HCT116 (cell line): ENCODE data around the gene ARHGAP23. TPM values are rescaled to one million over a fixed set of nuclear protein-coding genes. Genes with fewer than 3 reads are reported as not detected.

Source experiments
- ATAC-seq: fragments of 200-7000 bp; cut with Tn5 transposase; 2 replicates; pipeline ENCODE4 v1.9.1; 2020; ENCODE audit warnings: mild to moderate bottlenecking, moderate library complexity
- BruUV-seq: library from RNA; stranded (reverse); fragments of 400-500 nt; replicated peaks from 2 replicates; lab custom pipeline; 2021; lab: Mats Ljungman, UMichigan
- CTCF ChIA-PET: fragments of 300-600 bp; sonication (Branson Sonifier 250); formaldehyde crosslinking; loops from one replicate; lab custom pipeline; 2021; ENCODE audit warnings: antibody characterized with exemption; lab: Charles Lee
- POLR2A ChIA-PET: fragments of 300-600, 350-600 bp; sonication (Branson Sonifier 250); formaldehyde crosslinking; loops from one replicate; lab custom pipeline; 2021; ENCODE audit warnings: antibody characterized with exemption; lab: Charles Lee
- RAD21 ChIA-PET, 2 experiments: fragments of 300-600 bp; sonication (Branson Sonifier 250); formaldehyde crosslinking; loops; one replicate each; lab custom pipeline; 2023; ENCODE audit warnings: low total read pairs in 2 of 2; ENCODE audit not compliant: uncharacterized antibody in 2 of 2, unreplicated experiment in 2 of 2, low non-redundant PET in 1 of 2; lab: Charles Lee
- DNase-seq: peaks from one replicate; pipeline ENCODE4 v3.0.0-alpha.2; 2010; ENCODE audit warnings: low read depth, low spot score
- H2AFZ ChIP-seq: fragments of 200-600 bp; shearing (Covaris generic), sonication (generic); 2 replicates; pipeline ENCODE4 v1.6.1; 2017; ENCODE audit warnings: low read depth, mixed run types, mixed read lengths, antibody characterized with exemption, low read length; ENCODE audit not compliant: poor library complexity, severe bottlenecking
- H3K27ac ChIP-seq: 2 replicates; pipeline ENCODE4 v1.5.1; 2012; ENCODE audit warnings: low read depth, low read length
- H3K27me3 ChIP-seq: fragments of 200-600 bp; sonication (generic); 2 replicates; pipeline ENCODE4 v1.6.1; 2016; ENCODE audit warnings: mixed run types, low read length, mixed read lengths; ENCODE audit not compliant: insufficient read depth
- H3K36me3 ChIP-seq, 2 experiments: fragments of 200-500 bp in 1 of 2; fragments of 200-600 bp in 1 of 2; sonication (Bioruptor generic) in 1 of 2; sonication (generic) in 1 of 2; 2 replicates each; pipeline versions ENCODE4 v1.5.1 to v1.6.1; 2014 to 2016; ENCODE audit warnings: low read length in 2 of 2, inconsistent platforms in 1 of 2, mixed read lengths in 1 of 2, mixed run types in 1 of 2; ENCODE audit not compliant: insufficient read depth in 2 of 2, control insufficient read depth in 1 of 2
- H3K4me1 ChIP-seq, 2 experiments: fragments of 200-600 bp in 1 of 2; sonication (generic) in 1 of 2; 2 replicates each; pipeline versions ENCODE4 v1.5.1 to v1.6.1; 2012 to 2017; ENCODE audit warnings: low read length in 2 of 2, inconsistent platforms in 1 of 2, mild to moderate bottlenecking in 1 of 2, mixed read lengths in 1 of 2, mixed run types in 1 of 2, moderate library complexity in 1 of 2; ENCODE audit not compliant: insufficient read depth in 2 of 2, control insufficient read depth in 1 of 2
- H3K4me2 ChIP-seq: fragments of 200-600 bp; sonication (generic); 2 replicates; pipeline ENCODE4 v1.6.1; 2017; ENCODE audit warnings: mixed run types, low read length, mixed read lengths
- H3K4me3 ChIP-seq, 2 experiments: fragments of 200-600 bp in 1 of 2; sonication (generic) in 1 of 2; replicated peaks in 1 of 2; 2 replicates each; pipeline ENCODE4 v1.5.1; 2011 to 2016; ENCODE audit warnings: low read length in 2 of 2, control low read depth in 1 of 2, low read depth in 1 of 2, mild to moderate bottlenecking in 1 of 2, mixed read lengths in 1 of 2, mixed run types in 1 of 2
- H3K79me2 ChIP-seq: fragments of 200-600 bp; sonication (generic); 2 replicates; pipeline ENCODE4 v1.6.1; 2017; ENCODE audit warnings: mild to moderate bottlenecking, mixed run types, low read length, moderate library complexity, mixed read lengths; ENCODE audit not compliant: insufficient read depth
- H3K9ac ChIP-seq: fragments of 200-600 bp; sonication (generic); 2 replicates; pipeline ENCODE4 v1.6.1; 2016; ENCODE audit warnings: low read length, mixed read lengths
- H3K9me2 ChIP-seq: fragments of 200-600 bp; sonication (generic), shearing (Covaris generic); 2 replicates; pipeline ENCODE4 v1.6.1; 2017; ENCODE audit warnings: mixed run types, mild to moderate bottlenecking, moderate library complexity; ENCODE audit not compliant: insufficient read depth
- H3K9me3 ChIP-seq, 2 experiments: fragments of 200-500 bp in 1 of 2; fragments of 200-600 bp in 1 of 2; sonication (Bioruptor generic) in 1 of 2; sonication (generic) in 1 of 2; 2 replicates each; pipeline ENCODE4 v1.6.1; 2014 to 2017; ENCODE audit warnings: low read length in 2 of 2, mixed read lengths in 2 of 2, inconsistent platforms in 1 of 2, low read depth in 1 of 2, mild to moderate bottlenecking in 1 of 2, mixed run types in 1 of 2, moderate library complexity in 1 of 2; ENCODE audit not compliant: control insufficient read depth in 1 of 2, insufficient read depth in 1 of 2
- H4K20me1 ChIP-seq: fragments of 200-600 bp; sonication (generic), shearing (Covaris generic); 2 replicates; pipeline ENCODE4 v1.6.1; 2017; ENCODE audit warnings: mixed run types, mild to moderate bottlenecking, moderate library complexity; ENCODE audit not compliant: insufficient read depth
- CBX3 ChIP-seq: IDR thresholded peaks from 2 replicates; pipeline ENCODE4 v1.6.1; 2012; ENCODE audit warnings: low read depth
- CTCF ChIP-seq, 3 experiments: fragments of 200-600 bp in 1 of 3; sonication (generic) in 1 of 3; IDR thresholded peaks in 2 of 3; conservative IDR thresholded peaks in 1 of 3; 2 replicates each; pipeline ENCODE4 v1.5.1; 2012 to 2017; ENCODE audit warnings: low read depth in 2 of 3, low read length in 2 of 3, antibody characterized with exemption in 1 of 3, borderline replicate concordance in 1 of 3, control low read depth in 1 of 3, mild to moderate bottlenecking in 1 of 3, mixed read lengths in 1 of 3, mixed run types in 1 of 3, moderate library complexity in 1 of 3; ENCODE audit not compliant: insufficient read depth in 1 of 3
- ELF1 ChIP-seq: IDR thresholded peaks from 2 replicates; pipeline ENCODE4 v1.6.1; 2012; ENCODE audit warnings: low read depth, borderline replicate concordance
- EZH2 ChIP-seq: fragments of 200-600 bp; sonication (generic); IDR thresholded peaks from 2 replicates; pipeline ENCODE4 v1.6.1; 2017; ENCODE audit warnings: antibody characterized with exemption, mixed run types
- EZH2phosphoT487 ChIP-seq: fragments of 200-600 bp; IDR thresholded peaks from 2 replicates; pipeline ENCODE4 v1.6.1; 2018; ENCODE audit warnings: antibody characterized with exemption, borderline replicate concordance
- FOSL1 ChIP-seq: IDR thresholded peaks from 2 replicates; pipeline ENCODE4 v1.6.1; 2012; ENCODE audit warnings: low read depth
- POLR2A ChIP-seq: IDR thresholded peaks from 2 replicates; pipeline ENCODE4 v1.7.0; 2011; ENCODE audit warnings: borderline replicate concordance; ENCODE audit not compliant: insufficient read depth, insufficient read length; ENCODE audit errors: extremely low read depth
- POLR2AphosphoS5 ChIP-seq: IDR thresholded peaks from 2 replicates; pipeline ENCODE4 v1.6.1; 2011; ENCODE audit warnings: mild to moderate bottlenecking, low read depth, low read length, moderate library complexity
- SIN3A ChIP-seq: IDR thresholded peaks from 2 replicates; pipeline ENCODE4 v1.6.1; 2012; ENCODE audit warnings: low read depth
- SP1 ChIP-seq: IDR thresholded peaks from 2 replicates; pipeline ENCODE4 v1.6.1; 2012; ENCODE audit warnings: low read depth
- SRF ChIP-seq: IDR thresholded peaks from 2 replicates; pipeline ENCODE4 v1.6.1; 2012; ENCODE audit warnings: low read depth
- TCF7L2 ChIP-seq: IDR thresholded peaks from 2 replicates; pipeline ENCODE4 v1.7.0; 2011; ENCODE audit warnings: borderline replicate concordance, inconsistent platforms; ENCODE audit not compliant: insufficient read depth, insufficient read length; ENCODE audit errors: extremely low read depth
- YY1 ChIP-seq: IDR thresholded peaks from 2 replicates; pipeline ENCODE4 v1.6.1; 2011; ENCODE audit warnings: low read length, low read depth, moderate library complexity, mild to moderate bottlenecking; ENCODE audit not compliant: insufficient replicate concordance; ENCODE audit errors: extremely low read depth
- ZNF274 ChIP-seq: fragments of 200-500 bp; sonication (Bioruptor generic); IDR thresholded peaks from 2 replicates; pipeline ENCODE4 v1.6.1; 2014; ENCODE audit warnings: mild to moderate bottlenecking, low read depth, low read length, inconsistent platforms
- intact Hi-C: fragments of 100-400 bp; cut with micrococcal nuclease; formaldehyde crosslinking; loops from 2 replicates; pipeline ENCODE4 v1.10.0; 2022
- total RNA-seq: library from RNA; stranded (reverse); gene quantifications from one replicate; pipeline ENCODE4 v1.2.1, GENCODE V29; 2021; ENCODE audit not compliant: unreplicated experiment
- TF ChIP-seq, protein P1 (sequence below): IDR thresholded peaks from 2 replicates; pipeline ENCODE4 v1.6.1; 2012; ENCODE audit warnings: low read depth
- TF ChIP-seq, protein P2 (sequence below): IDR thresholded peaks from 2 replicates; pipeline ENCODE4 v1.6.1; 2012

The ARHGAP23 gene
- total RNA-seq, 1 experiment from 2014 or later, result 41.0 TPM

GRCh38 chr17:38441429-38442061, 13.3 kb downstream of the ARHGAP23 start:
- no peaks in the 10 kb centered on the region for H4K20me1 ChIP-seq
- no peak overlapping the region for H2AFZ ChIP-seq
- H3K79me2 ChIP-seq, result no peaks in the 10 kb centered on the region
- ATAC-seq (no peak), DNase-seq (no peak)
- no peak overlapping the region for H3K4me3 ChIP-seq
- intact Hi-C loops, result no loop called here
- H3K9me2 ChIP-seq, result no peaks in the 10 kb centered on the region
- no peak for TF ChIP-seq TCF7L2
- no peak for TF ChIP-seq CBX3
- no peak for TF ChIP-seq FOSL1
- no peak for TF ChIP-seq ELF1
- no peak for TF ChIP-seq SRF
- TF ChIP-seq CTCF (IDR thresholded peaks at IDR 0.05 in 2 of 3, conservative IDR thresholded peaks at IDR 0.05 in 1 of 3; ENCODE audit: borderline replicate concordance in 1 of 3, insufficient read depth in 1 of 3, low read depth in 2 of 3, low read length in 2 of 3), result no peak
- no peak for TF ChIP-seq SIN3A
- TF ChIP-seq, protein P1, sequence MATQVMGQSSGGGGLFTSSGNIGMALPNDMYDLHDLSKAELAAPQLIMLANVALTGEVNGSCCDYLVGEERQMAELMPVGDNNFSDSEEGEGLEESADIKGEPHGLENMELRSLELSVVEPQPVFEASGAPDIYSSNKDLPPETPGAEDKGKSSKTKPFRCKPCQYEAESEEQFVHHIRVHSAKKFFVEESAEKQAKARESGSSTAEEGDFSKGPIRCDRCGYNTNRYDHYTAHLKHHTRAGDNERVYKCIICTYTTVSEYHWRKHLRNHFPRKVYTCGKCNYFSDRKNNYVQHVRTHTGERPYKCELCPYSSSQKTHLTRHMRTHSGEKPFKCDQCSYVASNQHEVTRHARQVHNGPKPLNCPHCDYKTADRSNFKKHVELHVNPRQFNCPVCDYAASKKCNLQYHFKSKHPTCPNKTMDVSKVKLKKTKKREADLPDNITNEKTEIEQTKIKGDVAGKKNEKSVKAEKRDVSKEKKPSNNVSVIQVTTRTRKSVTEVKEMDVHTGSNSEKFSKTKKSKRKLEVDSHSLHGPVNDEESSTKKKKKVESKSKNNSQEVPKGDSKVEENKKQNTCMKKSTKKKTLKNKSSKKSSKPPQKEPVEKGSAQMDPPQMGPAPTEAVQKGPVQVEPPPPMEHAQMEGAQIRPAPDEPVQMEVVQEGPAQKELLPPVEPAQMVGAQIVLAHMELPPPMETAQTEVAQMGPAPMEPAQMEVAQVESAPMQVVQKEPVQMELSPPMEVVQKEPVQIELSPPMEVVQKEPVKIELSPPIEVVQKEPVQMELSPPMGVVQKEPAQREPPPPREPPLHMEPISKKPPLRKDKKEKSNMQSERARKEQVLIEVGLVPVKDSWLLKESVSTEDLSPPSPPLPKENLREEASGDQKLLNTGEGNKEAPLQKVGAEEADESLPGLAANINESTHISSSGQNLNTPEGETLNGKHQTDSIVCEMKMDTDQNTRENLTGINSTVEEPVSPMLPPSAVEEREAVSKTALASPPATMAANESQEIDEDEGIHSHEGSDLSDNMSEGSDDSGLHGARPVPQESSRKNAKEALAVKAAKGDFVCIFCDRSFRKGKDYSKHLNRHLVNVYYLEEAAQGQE, result no peak
- no peak for TF ChIP-seq EZH2phosphoT487
- no peak for TF ChIP-seq ZNF274
- no peak for TF ChIP-seq SP1
- TF ChIP-seq POLR2AphosphoS5, result no peak
- no peak for TF ChIP-seq POLR2A
- no peak for TF ChIP-seq YY1
- TF ChIP-seq, protein P2, sequence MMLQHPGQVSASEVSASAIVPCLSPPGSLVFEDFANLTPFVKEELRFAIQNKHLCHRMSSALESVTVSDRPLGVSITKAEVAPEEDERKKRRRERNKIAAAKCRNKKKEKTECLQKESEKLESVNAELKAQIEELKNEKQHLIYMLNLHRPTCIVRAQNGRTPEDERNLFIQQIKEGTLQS, result no peak
- no peak for TF ChIP-seq EZH2
- no peaks in the 10 kb centered on the region for H3K9me3 ChIP-seq
- CTCF ChIA-PET, result interaction anchor here (1.1 kb wide), 1 partner anchor 19 kb away, joined by 3 read pairs; no protein-coding TSS in a partner anchor
- RAD21 ChIA-PET, result no interaction called here
- no TSS peak for BruUV-seq
- no peak overlapping the region for H3K9ac ChIP-seq
- POLR2A ChIA-PET, result interaction anchor here (0.6 kb wide), 1 partner anchor 784 kb away, joined by 3 read pairs; no protein-coding TSS in a partner anchor
- H3K27ac ChIP-seq, result no peak overlapping the region
- H3K36me3 ChIP-seq, result no peaks in the 10 kb centered on the region
- no peak overlapping the region for H3K4me2 ChIP-seq
- no peaks in the 10 kb centered on the region for H3K27me3 ChIP-seq
- H3K4me1 ChIP-seq, result peaks cover 20 to 32% of the 10 kb centered on the region in 2 experiments
